Cardiac muscle cell (in vitro differentiated cells and primary cell): ENCODE measurements around the gene GP9. TPM values are rescaled to one million over a fixed set of nuclear protein-coding genes. Genes with fewer than 3 reads are reported as not detected.

Experiments
- DNase-seq, 2 donors: peaks; one replicate each; pipeline versions ENCODE4 v3.0.0 to v3.0.0-alpha.2; 2010 to 2017; ENCODE audit warnings: low read depth in 1 of 2, low spot score in 1 of 2
- H3K27ac ChIP-seq: fragments of 200-600 bp; sonication (generic); 2 replicates; pipeline ENCODE4 v1.5.1; 2016
- H3K27me3 ChIP-seq: fragments of 200-600 bp; sonication (generic); 2 replicates; pipeline ENCODE4 v1.6.0; 2016; ENCODE audit warnings: control low read depth
- H3K36me3 ChIP-seq: fragments of 200-600 bp; sonication (generic); 2 replicates; pipeline ENCODE4 v1.5.1; 2016; ENCODE audit warnings: control low read depth
- H3K4me1 ChIP-seq: fragments of 200-600 bp; sonication (generic); 2 replicates; pipeline ENCODE4 v1.8.1; 2017; ENCODE audit warnings: low read depth, mild to moderate bottlenecking, mixed run types
- H3K4me3 ChIP-seq: fragments of 200-600 bp; sonication (generic); 2 replicates; pipeline ENCODE4 v1.5.1; 2016; ENCODE audit warnings: mild to moderate bottlenecking
- H3K9me3 ChIP-seq: fragments of 200-600 bp; sonication (generic); 2 replicates; pipeline ENCODE4 v1.5.1; 2017; ENCODE audit warnings: low read depth, mild to moderate bottlenecking, control low read depth
- polyA plus RNA-seq: library from polyadenylated mRNA; unstranded; fragments of >200 nt; fragmentation: Nextera tagmentation; extraction: Ambion mirVana; gene quantifications from 2 replicates; pipeline ENCODE4 v1.2.1, GENCODE V29; 2016
- total RNA-seq: library from RNA; depleted of rRNA; stranded (reverse); fragments of >200 nt; gene quantifications from 2 replicates; pipeline ENCODE4 v1.2.3, GENCODE V29; 2016
- TF ChIP-seq, protein P1 (sequence below): IDR thresholded peaks from 2 replicates; pipeline ENCODE4 v1.5.1; 2012; ENCODE audit warnings: low read depth, mild to moderate bottlenecking, low read length

Gene GP9
- total and polyA plus RNA-seq, 2 experiments from 2014 or later, result not detected

DNA sequence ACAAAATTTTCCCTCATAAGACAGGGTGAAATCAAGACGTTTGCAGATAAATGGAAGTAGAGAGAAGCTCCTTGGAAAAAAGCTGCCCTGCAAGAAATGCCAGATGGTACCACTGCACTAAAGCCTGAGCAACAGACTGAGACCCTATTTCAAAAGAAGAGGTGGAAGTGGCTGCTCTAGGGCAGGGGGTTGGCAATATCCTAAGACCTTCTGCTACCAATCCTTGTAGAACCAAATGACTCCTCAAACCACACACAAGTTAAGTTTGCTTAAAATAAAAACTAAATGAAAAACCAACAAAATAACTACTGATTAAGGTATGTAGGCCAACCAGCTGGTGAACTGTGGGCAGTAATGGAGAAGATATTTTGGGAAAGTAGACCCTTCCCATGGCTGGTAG, 39.7 kb downstream of the GP9 start:
- no peak overlapping the region for H3K4me3 ChIP-seq
- no peaks in the 10 kb centered on the region for H3K9me3 ChIP-seq
- no peak for DNase-seq
- TF ChIP-seq, protein P1, sequence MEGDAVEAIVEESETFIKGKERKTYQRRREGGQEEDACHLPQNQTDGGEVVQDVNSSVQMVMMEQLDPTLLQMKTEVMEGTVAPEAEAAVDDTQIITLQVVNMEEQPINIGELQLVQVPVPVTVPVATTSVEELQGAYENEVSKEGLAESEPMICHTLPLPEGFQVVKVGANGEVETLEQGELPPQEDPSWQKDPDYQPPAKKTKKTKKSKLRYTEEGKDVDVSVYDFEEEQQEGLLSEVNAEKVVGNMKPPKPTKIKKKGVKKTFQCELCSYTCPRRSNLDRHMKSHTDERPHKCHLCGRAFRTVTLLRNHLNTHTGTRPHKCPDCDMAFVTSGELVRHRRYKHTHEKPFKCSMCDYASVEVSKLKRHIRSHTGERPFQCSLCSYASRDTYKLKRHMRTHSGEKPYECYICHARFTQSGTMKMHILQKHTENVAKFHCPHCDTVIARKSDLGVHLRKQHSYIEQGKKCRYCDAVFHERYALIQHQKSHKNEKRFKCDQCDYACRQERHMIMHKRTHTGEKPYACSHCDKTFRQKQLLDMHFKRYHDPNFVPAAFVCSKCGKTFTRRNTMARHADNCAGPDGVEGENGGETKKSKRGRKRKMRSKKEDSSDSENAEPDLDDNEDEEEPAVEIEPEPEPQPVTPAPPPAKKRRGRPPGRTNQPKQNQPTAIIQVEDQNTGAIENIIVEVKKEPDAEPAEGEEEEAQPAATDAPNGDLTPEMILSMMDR, result no peak
- H3K27me3 ChIP-seq, result no peaks in the 10 kb centered on the region
- no peak overlapping the region for H3K27ac ChIP-seq
- H3K4me1 ChIP-seq, result peaks cover 13% of the 10 kb centered on the region
- no peaks in the 10 kb centered on the region for H3K36me3 ChIP-seq

DNA sequence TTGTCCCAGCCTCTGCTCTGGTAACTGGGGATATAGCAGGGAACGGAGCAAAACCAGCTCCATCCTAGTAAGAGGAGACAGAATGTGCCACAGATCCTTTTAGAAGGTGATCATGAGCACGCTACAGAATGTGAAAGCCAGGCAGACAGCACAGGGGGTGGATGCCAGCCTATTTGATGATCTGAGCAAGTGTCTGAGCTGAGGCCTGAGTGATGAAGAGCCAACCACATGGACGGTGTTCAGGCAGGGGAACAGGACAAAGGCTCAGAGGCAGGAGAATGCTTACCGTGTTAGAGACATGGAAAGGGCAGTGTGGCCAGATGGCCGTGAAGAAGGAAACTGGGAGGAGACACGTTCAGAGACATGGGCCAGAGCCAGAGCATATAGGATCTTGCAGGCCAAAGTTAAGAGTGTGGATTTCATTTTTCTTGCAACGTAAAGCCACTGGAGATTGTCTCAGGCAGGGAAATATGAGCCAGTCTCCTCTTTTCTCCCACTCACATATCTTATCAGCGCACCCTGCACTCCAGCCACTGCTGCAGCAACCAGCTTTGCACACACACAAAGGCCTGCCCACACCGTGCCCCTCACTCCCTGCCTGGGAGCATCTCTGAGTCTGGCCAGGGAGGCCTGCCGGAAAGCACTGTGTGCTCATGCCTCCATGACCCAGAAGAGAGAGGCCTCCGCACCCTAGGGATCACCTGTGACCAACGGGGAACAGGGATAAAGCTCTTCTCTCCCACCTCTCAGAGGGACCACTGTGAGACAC, 41.0 kb downstream of the GP9 start:
- no peaks in the 10 kb centered on the region for H3K36me3 ChIP-seq
- H3K27ac ChIP-seq, result peak overlapping the region; percentile 77
- H3K27me3 ChIP-seq, result no peaks in the 10 kb centered on the region
- H3K9me3 ChIP-seq, result no peaks in the 10 kb centered on the region
- H3K4me3 ChIP-seq, result no peak overlapping the region
- peak in 1 of 2 donors; percentile 27 for DNase-seq
- TF ChIP-seq, protein P1, result no peak
- peaks cover 13% of the 10 kb centered on the region for H3K4me1 ChIP-seq

DNA sequence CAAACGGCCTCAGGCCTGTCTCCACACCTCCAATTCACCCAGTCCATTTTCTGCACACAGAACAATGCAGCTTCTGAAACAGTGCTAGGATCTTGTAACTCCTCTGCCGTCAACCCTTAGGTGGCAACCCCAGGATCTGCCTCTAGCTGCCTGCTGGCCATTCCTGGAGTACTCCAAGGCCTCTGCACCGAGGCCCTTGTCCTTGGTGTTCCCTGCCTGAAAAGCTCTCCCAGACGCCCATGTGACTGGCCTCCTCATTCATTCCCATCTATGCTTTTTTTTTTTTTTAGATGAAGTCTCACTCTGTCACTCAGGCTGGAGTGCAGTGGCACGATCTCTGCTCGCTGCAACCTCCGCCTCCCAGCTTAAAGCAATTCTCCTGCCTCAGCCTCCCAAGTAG, 42.7 kb downstream of the GP9 start:
- TF ChIP-seq, protein P1, result no peak
- Histone ChIP-seq H3K27ac (no peak overlapping the region), H3K4me1 (peaks cover 13% of the 10 kb centered on the region)

DNA sequence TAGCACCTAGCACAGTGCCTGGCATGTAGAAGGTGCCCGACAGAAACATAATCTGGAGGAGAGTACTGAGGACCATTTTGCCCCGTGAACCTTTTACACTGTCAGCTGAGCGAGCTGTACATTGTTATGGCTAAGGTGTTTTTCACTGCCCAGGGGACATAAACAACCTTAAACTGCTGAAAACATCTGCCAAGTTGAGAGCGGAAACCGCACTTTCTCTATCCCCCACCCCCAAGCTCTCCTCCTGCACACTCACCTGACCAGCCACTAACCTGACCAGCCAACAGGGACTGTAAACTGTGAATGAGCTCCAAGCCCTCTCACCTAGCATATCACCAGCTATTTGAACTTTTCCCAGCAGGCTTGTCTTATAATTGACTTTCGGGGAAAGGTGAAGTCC, 43.5 kb downstream of the GP9 start:
- Histone ChIP-seq H3K4me1 (peaks cover 13% of the 10 kb centered on the region), H3K9me3 (no peaks in the 10 kb centered on the region), H3K4me3 (no peak overlapping the region), H3K27ac (no peak overlapping the region), H3K36me3 (no peaks in the 10 kb centered on the region), H3K27me3 (no peaks in the 10 kb centered on the region)
- TF ChIP-seq, protein P1, result no peak
- DNase-seq, result no peak

More for the DNA sequence above, 42.7 kb downstream of the GP9 start:
- H3K4me3 ChIP-seq, result no peak overlapping the region
- no peaks in the 10 kb centered on the region for H3K27me3 ChIP-seq
- no peak for DNase-seq
- H3K9me3 ChIP-seq, result no peaks in the 10 kb centered on the region
- no peaks in the 10 kb centered on the region for H3K36me3 ChIP-seq

DNA sequence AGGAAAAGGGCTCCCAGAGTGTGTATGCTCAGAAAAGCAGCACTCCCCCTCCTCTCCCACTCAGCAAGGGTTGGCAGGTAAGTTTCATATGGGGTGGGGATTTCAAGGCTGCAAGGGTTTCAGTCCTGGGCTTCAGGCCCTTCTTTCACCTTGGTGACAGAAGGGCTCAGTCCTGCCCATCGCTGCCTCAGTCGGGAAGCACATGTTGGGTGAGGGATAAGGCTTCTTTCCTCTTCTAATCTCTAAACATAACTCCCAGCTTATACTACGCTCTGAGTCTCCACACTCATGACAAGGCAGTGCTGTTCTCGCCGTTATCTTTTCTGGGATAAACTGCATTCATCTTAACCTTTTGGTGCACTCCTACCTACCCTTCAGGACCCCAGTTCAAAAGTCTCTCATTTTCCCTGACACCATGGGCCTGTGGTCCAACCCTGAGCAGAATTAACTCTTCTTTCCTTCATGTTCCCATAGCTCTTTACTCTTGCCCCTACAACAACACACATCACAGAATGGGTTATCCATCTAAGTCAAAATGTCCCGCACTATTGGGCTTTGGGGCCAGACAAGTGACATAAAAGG, 44.0 kb downstream of the GP9 start:
- no peaks in the 10 kb centered on the region for H3K9me3 ChIP-seq
- no peak for DNase-seq
- H3K36me3 ChIP-seq, result no peaks in the 10 kb centered on the region
- H3K4me3 ChIP-seq, result no peak overlapping the region
- H3K27ac ChIP-seq, result no peak overlapping the region
- H3K27me3 ChIP-seq, result no peaks in the 10 kb centered on the region
- H3K4me1 ChIP-seq, result peaks cover 13% of the 10 kb centered on the region
- TF ChIP-seq, protein P1, result no peak
